ENCODE data around the gene RICTOR. TPM values are rescaled to one million over a fixed set of nuclear protein-coding genes. Genes with fewer than 3 reads are reported as not detected.

Gene RICTOR
- total and polyA plus RNA-seq, 2 donors from 2014 or later = 3.4 to 43.8 TPM

GRCh38 chr5:39058178-39058921 is 15.8 kb downstream of the RICTOR start:
- FAIRE-seq = peak; percentile 70
- no peak overlapping the region for H3K9ac ChIP-seq (ENCODE audit: low read length in 3 of 3)
- H3K4me1 ChIP-seq (ENCODE audit: control insufficient read depth in 2 of 3, insufficient read depth in 2 of 3, low read depth in 1 of 3, low read length in 3 of 3) = peaks cover 0 to 22% (median 0%) of the 10 kb centered on the region in 3 donors
- no peak overlapping the region for H3K27ac ChIP-seq (ENCODE audit: low read depth in 2 of 2, low read length in 2 of 2)
- H3K4me3 ChIP-seq (ENCODE audit: low read length in 3 of 3) = peak overlapping the region in 1 of 3 donors; percentile 48
- intact Hi-C loops (cut with DNase I) = no loop called here
- H3K27me3 ChIP-seq (ENCODE audit: control insufficient read depth, insufficient read depth, low read length) = no peaks in the 10 kb centered on the region
- H3K36me3 ChIP-seq (ENCODE audit: control insufficient read depth in 2 of 3, insufficient read depth in 3 of 3, low read length in 3 of 3) = no peaks in the 10 kb centered on the region
- no peak for TF ChIP-seq CTCF (IDR thresholded peaks at IDR 0.05; ENCODE audit: borderline replicate concordance, extremely low read depth, insufficient read depth)
- no peak for DNase-seq
- no peaks in the 10 kb centered on the region for H3K9me3 ChIP-seq (ENCODE audit: control insufficient read depth in 2 of 3, insufficient read depth in 1 of 3, low read length in 3 of 3)

- no peak for TF ChIP-seq CTCF (IDR thresholded peaks at IDR 0.05; ENCODE audit: borderline replicate concordance, extremely low read depth, insufficient read depth)
- FAIRE-seq = peak; percentile 57
- Histone ChIP-seq H3K9ac (ENCODE audit: low read length in 3 of 3) (no peak overlapping the region), H3K4me1 (ENCODE audit: control insufficient read depth in 2 of 3, insufficient read depth in 2 of 3, low read depth in 1 of 3, low read length in 3 of 3) (peaks cover 0 to 19% (median 0%) of the 10 kb centered on the region in 3 donors), H3K9me3 (ENCODE audit: control insufficient read depth in 2 of 3, insufficient read depth in 1 of 3, low read length in 3 of 3) (no peaks in the 10 kb centered on the region), H3K27me3 (ENCODE audit: control insufficient read depth, insufficient read depth, low read length) (no peaks in the 10 kb centered on the region), H3K36me3 (ENCODE audit: control insufficient read depth in 2 of 3, insufficient read depth in 3 of 3, low read length in 3 of 3) (no peaks in the 10 kb centered on the region), H3K4me3 (ENCODE audit: low read length in 3 of 3) (peak overlapping the region in 1 of 3 donors; percentile 48), H3K27ac (ENCODE audit: low read depth in 2 of 2, low read length in 2 of 2) (no peak overlapping the region)
- intact Hi-C loops (cut with DNase I) = no loop called here
- DNase-seq = no peak
These were observed 16.5 kb downstream of the RICTOR start for GRCh38 chr5:39057734-39058133.

- H3K27me3 ChIP-seq (ENCODE audit: control insufficient read depth, insufficient read depth, low read length) = no peaks in the 10 kb centered on the region
- no peak overlapping the region for H3K4me3 ChIP-seq (ENCODE audit: low read length in 3 of 3)
- no peak for DNase-seq
- intact Hi-C loops (cut with DNase I) = no loop called here
- H3K9me3 ChIP-seq (ENCODE audit: control insufficient read depth in 2 of 3, insufficient read depth in 1 of 3, low read length in 3 of 3) = no peaks in the 10 kb centered on the region
- FAIRE-seq = no peak
- H3K9ac ChIP-seq (ENCODE audit: low read length in 3 of 3) = no peak overlapping the region
- H3K27ac ChIP-seq (ENCODE audit: low read depth in 2 of 2, low read length in 2 of 2) = no peak overlapping the region
- no peak for TF ChIP-seq CTCF (IDR thresholded peaks at IDR 0.05; ENCODE audit: borderline replicate concordance, extremely low read depth, insufficient read depth)
- no peaks in the 10 kb centered on the region for H3K36me3 ChIP-seq (ENCODE audit: control insufficient read depth in 2 of 3, insufficient read depth in 3 of 3, low read length in 3 of 3)
- peaks cover 0 to 5% (median 0%) of the 10 kb centered on the region in 3 donors for H3K4me1 ChIP-seq (ENCODE audit: control insufficient read depth in 2 of 3, insufficient read depth in 2 of 3, low read depth in 1 of 3, low read length in 3 of 3)
These were observed 18.3 kb downstream of the RICTOR start for GRCh38 chr5:39055768-39056398.
